GM23338 (cell line): Measurements from ENCODE around the gene ACAN.

Experiments used
- EZH2 ChIP-seq: fragments of 200-600 bp; sonication (generic); IDR thresholded peaks from one replicate; pipeline ENCODE4 v1.8.0; 2017; ENCODE audit warnings: antibody characterized with exemption, mild to moderate bottlenecking, low read depth; ENCODE audit not compliant: unreplicated experiment
- JUNB ChIP-seq: IDR thresholded peaks from one replicate; pipeline ENCODE4 v1.6.1; 2016; ENCODE audit warnings: antibody characterized with exemption; ENCODE audit not compliant: unreplicated experiment
- POLR2AphosphoS5 ChIP-seq: IDR thresholded peaks from 2 replicates; pipeline ENCODE4 v1.6.1; 2016; ENCODE audit warnings: antibody characterized with exemption, low read depth
- ZNF114 ChIP-seq: fragments of 250-450 bp; sonication (Bioruptor Pico); IDR thresholded peaks from 2 replicates; pipeline ENCODE4 v1.5.0; 2020; ENCODE audit warnings: mild to moderate bottlenecking, moderate library complexity
- TF ChIP-seq, protein P1 (sequence below), 2 experiments: fragments of 200-600 bp in 1 of 2; sonication (generic) in 1 of 2; conservative IDR thresholded peaks; 2 replicates each; pipeline versions ENCODE4 v1.5.1 to v1.6.1; 2016 to 2017; ENCODE audit warnings: antibody characterized with exemption in 2 of 2, low read depth in 2 of 2, mild to moderate bottlenecking in 2 of 2, moderate library complexity in 1 of 2
- TF ChIP-seq, protein P2 (sequence below): IDR thresholded peaks from one replicate; pipeline ENCODE4 v1.6.1; 2018; ENCODE audit warnings: antibody characterized with exemption; ENCODE audit not compliant: unreplicated experiment

DNA sequence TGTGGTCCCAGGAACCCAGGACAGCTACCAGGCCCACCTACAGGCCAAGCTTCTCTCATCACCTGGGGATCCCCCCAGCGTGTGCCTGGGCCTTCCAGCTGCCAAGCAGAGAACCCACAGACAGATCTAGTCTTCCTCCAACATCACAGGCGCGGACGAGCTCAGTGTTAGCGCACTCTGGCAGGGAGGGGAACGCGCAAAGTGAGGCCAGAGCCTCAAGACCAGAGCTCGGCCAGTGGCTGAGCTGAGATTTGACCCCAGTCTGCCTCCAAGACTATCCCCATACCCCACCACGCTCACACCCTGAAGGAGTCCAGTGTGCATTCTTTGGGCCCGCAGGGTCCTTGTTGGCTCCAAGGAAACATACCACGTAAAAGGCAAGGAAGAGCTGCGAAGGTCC, 104.9 kb downstream of the ACAN start:
- TF ChIP-seq, protein P1, sequence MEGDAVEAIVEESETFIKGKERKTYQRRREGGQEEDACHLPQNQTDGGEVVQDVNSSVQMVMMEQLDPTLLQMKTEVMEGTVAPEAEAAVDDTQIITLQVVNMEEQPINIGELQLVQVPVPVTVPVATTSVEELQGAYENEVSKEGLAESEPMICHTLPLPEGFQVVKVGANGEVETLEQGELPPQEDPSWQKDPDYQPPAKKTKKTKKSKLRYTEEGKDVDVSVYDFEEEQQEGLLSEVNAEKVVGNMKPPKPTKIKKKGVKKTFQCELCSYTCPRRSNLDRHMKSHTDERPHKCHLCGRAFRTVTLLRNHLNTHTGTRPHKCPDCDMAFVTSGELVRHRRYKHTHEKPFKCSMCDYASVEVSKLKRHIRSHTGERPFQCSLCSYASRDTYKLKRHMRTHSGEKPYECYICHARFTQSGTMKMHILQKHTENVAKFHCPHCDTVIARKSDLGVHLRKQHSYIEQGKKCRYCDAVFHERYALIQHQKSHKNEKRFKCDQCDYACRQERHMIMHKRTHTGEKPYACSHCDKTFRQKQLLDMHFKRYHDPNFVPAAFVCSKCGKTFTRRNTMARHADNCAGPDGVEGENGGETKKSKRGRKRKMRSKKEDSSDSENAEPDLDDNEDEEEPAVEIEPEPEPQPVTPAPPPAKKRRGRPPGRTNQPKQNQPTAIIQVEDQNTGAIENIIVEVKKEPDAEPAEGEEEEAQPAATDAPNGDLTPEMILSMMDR (conservative IDR thresholded peaks at IDR 0.05; ENCODE audit: low read depth in 2 of 2) = no peak
- TF ChIP-seq JUNB (no peak), EZH2 (no peak), POLR2AphosphoS5 (no peak; the same call in 1 of the 2 replicates), ZNF114 (CRISPR knock-in tag) (no peak)
- TF ChIP-seq, protein P2, sequence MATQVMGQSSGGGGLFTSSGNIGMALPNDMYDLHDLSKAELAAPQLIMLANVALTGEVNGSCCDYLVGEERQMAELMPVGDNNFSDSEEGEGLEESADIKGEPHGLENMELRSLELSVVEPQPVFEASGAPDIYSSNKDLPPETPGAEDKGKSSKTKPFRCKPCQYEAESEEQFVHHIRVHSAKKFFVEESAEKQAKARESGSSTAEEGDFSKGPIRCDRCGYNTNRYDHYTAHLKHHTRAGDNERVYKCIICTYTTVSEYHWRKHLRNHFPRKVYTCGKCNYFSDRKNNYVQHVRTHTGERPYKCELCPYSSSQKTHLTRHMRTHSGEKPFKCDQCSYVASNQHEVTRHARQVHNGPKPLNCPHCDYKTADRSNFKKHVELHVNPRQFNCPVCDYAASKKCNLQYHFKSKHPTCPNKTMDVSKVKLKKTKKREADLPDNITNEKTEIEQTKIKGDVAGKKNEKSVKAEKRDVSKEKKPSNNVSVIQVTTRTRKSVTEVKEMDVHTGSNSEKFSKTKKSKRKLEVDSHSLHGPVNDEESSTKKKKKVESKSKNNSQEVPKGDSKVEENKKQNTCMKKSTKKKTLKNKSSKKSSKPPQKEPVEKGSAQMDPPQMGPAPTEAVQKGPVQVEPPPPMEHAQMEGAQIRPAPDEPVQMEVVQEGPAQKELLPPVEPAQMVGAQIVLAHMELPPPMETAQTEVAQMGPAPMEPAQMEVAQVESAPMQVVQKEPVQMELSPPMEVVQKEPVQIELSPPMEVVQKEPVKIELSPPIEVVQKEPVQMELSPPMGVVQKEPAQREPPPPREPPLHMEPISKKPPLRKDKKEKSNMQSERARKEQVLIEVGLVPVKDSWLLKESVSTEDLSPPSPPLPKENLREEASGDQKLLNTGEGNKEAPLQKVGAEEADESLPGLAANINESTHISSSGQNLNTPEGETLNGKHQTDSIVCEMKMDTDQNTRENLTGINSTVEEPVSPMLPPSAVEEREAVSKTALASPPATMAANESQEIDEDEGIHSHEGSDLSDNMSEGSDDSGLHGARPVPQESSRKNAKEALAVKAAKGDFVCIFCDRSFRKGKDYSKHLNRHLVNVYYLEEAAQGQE = no peak
